HEK293 (cell line): ENCODE results near the gene LHFPL4.
"Not testable (repeated sequence)": the region's sequence is repeated elsewhere in the genome, so short reads cannot be mapped to it uniquely, and the experiment has no call there.

ENCODE experiments used
- CTCF ChIA-PET: fragments of 350-600 bp; formaldehyde crosslinking; extraction: SDS; loops from one replicate; lab custom pipeline; 2021; ENCODE audit warnings: antibody characterized with exemption; lab: Yijun Ruan, JAX
- POLR2A ChIA-PET: fragments of 300-600 bp; formaldehyde crosslinking; extraction: SDS; loops from one replicate; lab custom pipeline; 2020; ENCODE audit warnings: antibody characterized with exemption, inconsistent platforms; lab: Yijun Ruan, JAX
- H3K27ac ChIP-seq: fragments of 200-500 bp; sonication (Bioruptor generic); 2 replicates; pipeline ENCODE4 v1.5.1; 2014; ENCODE audit warnings: low read depth, low read length, control low read depth, inconsistent platforms; ENCODE audit errors: extremely low read depth
- H3K36me3 ChIP-seq, 2 experiments: fragments of 200-500 bp in 1 of 2; sonication (Bioruptor generic) in 1 of 2; 1 replicate in 1 of 2; 2 replicates in 1 of 2; pipeline ENCODE4 v1.5.1; 2014 to 2017; ENCODE audit warnings: inconsistent platforms in 2 of 2, low read length in 2 of 2; ENCODE audit not compliant: control insufficient read depth in 2 of 2, insufficient read depth in 1 of 2
- H3K4me1 ChIP-seq: fragments of 200-500 bp; sonication (Bioruptor generic); 2 replicates; pipeline ENCODE4 v1.5.1; 2014; ENCODE audit warnings: mild to moderate bottlenecking, low read length, inconsistent platforms; ENCODE audit not compliant: control insufficient read depth, insufficient read depth
- H3K4me3 ChIP-seq: 2 replicates; pipeline ENCODE4 v1.5.1; 2011; ENCODE audit warnings: low read depth, mild to moderate bottlenecking, control low read depth, low read length, moderate library complexity
- H3K9me3 ChIP-seq: fragments of 200-500 bp; sonication (Bioruptor generic); 2 replicates; pipeline ENCODE4 v1.5.1; 2014; ENCODE audit warnings: low read depth, low read length, inconsistent platforms; ENCODE audit not compliant: control insufficient read depth, insufficient read depth
- GLIS1 ChIP-seq: fragments of 450-650 bp; formaldehyde crosslinking; IDR thresholded peaks from 2 replicates; pipeline ENCODE4 v1.5.1; 2016; ENCODE audit warnings: missing biosample characterization, missing genetic modification characterization
- PRDM6 ChIP-seq: fragments of 450-650 bp; formaldehyde crosslinking; IDR thresholded peaks from 2 replicates; pipeline ENCODE4 v1.5.1; 2017; ENCODE audit warnings: missing biosample characterization, missing genetic modification characterization
- SP3 ChIP-seq: fragments of 450-650 bp; formaldehyde crosslinking; IDR thresholded peaks from 2 replicates; pipeline ENCODE4 v1.5.1; 2016; ENCODE audit warnings: missing biosample characterization, missing genetic modification characterization
- TSHZ1 ChIP-seq: fragments of 450-650 bp; formaldehyde crosslinking; IDR thresholded peaks from 2 replicates; pipeline ENCODE4 v1.5.1; 2016; ENCODE audit warnings: missing biosample characterization, missing genetic modification characterization, borderline replicate concordance
- ZBTB8A ChIP-seq: fragments of 450-650 bp; formaldehyde crosslinking; IDR thresholded peaks from 2 replicates; pipeline ENCODE4 v1.5.1; 2016; ENCODE audit warnings: missing biosample characterization, missing genetic modification characterization
- ZNF174 ChIP-seq: fragments of 450-650 bp; formaldehyde crosslinking; IDR thresholded peaks from 2 replicates; pipeline ENCODE4 v1.5.0; 2017; ENCODE audit warnings: missing biosample characterization, mild to moderate bottlenecking, missing genetic modification characterization
- ZNF214 ChIP-seq: fragments of 450-650 bp; formaldehyde crosslinking; IDR thresholded peaks from 2 replicates; pipeline ENCODE4 v1.5.1; 2017; ENCODE audit warnings: missing biosample characterization, mild to moderate bottlenecking, missing genetic modification characterization, borderline replicate concordance
- ZNF311 ChIP-seq: fragments of 450-650 bp; formaldehyde crosslinking; IDR thresholded peaks from 2 replicates; pipeline ENCODE4 v1.5.1; 2017; ENCODE audit warnings: missing biosample characterization, missing genetic modification characterization, borderline replicate concordance
- ZNF335 ChIP-seq: fragments of 450-650 bp; formaldehyde crosslinking; conservative IDR thresholded peaks from 2 replicates; pipeline ENCODE4 v1.5.1; 2016; ENCODE audit warnings: missing biosample characterization, missing genetic modification characterization
- ZNF544 ChIP-seq: fragments of 450-650 bp; formaldehyde crosslinking; IDR thresholded peaks from 2 replicates; pipeline ENCODE4 v1.5.0; 2017; ENCODE audit warnings: missing biosample characterization, missing genetic modification characterization
- ZNF623 ChIP-seq: fragments of 450-650 bp; formaldehyde crosslinking; IDR thresholded peaks from 2 replicates; pipeline ENCODE4 v1.5.1; 2016; ENCODE audit warnings: missing biosample characterization, missing genetic modification characterization
- ZNF707 ChIP-seq: fragments of 450-650 bp; formaldehyde crosslinking; IDR thresholded peaks from 2 replicates; pipeline ENCODE4 v1.5.1; 2016; ENCODE audit warnings: missing biosample characterization, missing genetic modification characterization
- ZNF777 ChIP-seq: fragments of 450-650 bp; formaldehyde crosslinking; IDR thresholded peaks from 2 replicates; pipeline ENCODE4 v1.5.1; 2017; ENCODE audit warnings: missing biosample characterization, missing genetic modification characterization, borderline replicate concordance
- ZNF791 ChIP-seq: fragments of 450-650 bp; formaldehyde crosslinking; IDR thresholded peaks from 2 replicates; pipeline ENCODE4 v1.5.1; 2016; ENCODE audit warnings: missing biosample characterization, missing genetic modification characterization
- ZNF830 ChIP-seq: fragments of 450-650 bp; IDR thresholded peaks from 2 replicates; pipeline ENCODE4 v1.5.0; 2018; ENCODE audit warnings: missing biosample characterization, missing genetic modification characterization, low read depth, mild to moderate bottlenecking, moderate library complexity

The LHFPL4 gene

GRCh38 chr3:9598783-9599387 is 45.3 kb upstream of the LHFPL4 start:
- Histone ChIP-seq H3K4me3 (no peak overlapping the region), H3K4me1 (no peaks in the 10 kb centered on the region), H3K9me3 (no peaks in the 10 kb centered on the region), H3K36me3 (no peaks in the 10 kb centered on the region), H3K27ac (no peak overlapping the region)
- TF ChIP-seq ZNF791 (no peak), ZNF777 (no peak)
- ChIA-PET POLR2A (interaction anchor here (0.9 kb wide), 1 partner anchor 641 kb away, joined by 3 read pairs; no protein-coding TSS in a partner anchor), CTCF (no interaction called here)

- CTCF ChIA-PET, result interaction anchor here (0.7 kb wide), 1 partner anchor 149 kb away, joined by 3 read pairs; no protein-coding TSS in a partner anchor
- H3K9me3 ChIP-seq, result no peaks in the 10 kb centered on the region
- no peak overlapping the region for H3K4me3 ChIP-seq
- no peaks in the 10 kb centered on the region for H3K4me1 ChIP-seq
- POLR2A ChIA-PET, result no interaction called here
- no peaks in the 10 kb centered on the region for H3K36me3 ChIP-seq
- TF ChIP-seq PRDM6 (tag by site-specific recombination) (no peak), ZNF830 (no peak)
- no peak overlapping the region for H3K27ac ChIP-seq
Observed at GRCh38 chr3:9595877-9596276, 42.3 kb upstream of the LHFPL4 start.

- H3K27ac ChIP-seq, H3K4me1 ChIP-seq, H3K36me3 ChIP-seq, CTCF ChIA-PET, H3K9me3 ChIP-seq, H3K4me3 ChIP-seq: not testable (repeated sequence)
- POLR2A ChIA-PET, result interaction anchor here (0.6 kb wide), 1 partner anchor 826 kb away, joined by 3 read pairs; no protein-coding TSS in a partner anchor
Observed at GRCh38 chr3:9591781-9592180, 38.2 kb upstream of the LHFPL4 start.

- TF ChIP-seq ZNF214 (tag by site-specific recombination), result no peak
- POLR2A ChIA-PET, result no interaction called here
- Histone ChIP-seq H3K36me3 (no peaks in the 10 kb centered on the region), H3K4me1 (no peaks in the 10 kb centered on the region), H3K4me3 (no peak overlapping the region), H3K9me3 (no peaks in the 10 kb centered on the region), H3K27ac (no peak overlapping the region)
- CTCF ChIA-PET, result no interaction called here
Observed at GRCh38 chr3:9590282-9590791, 36.7 kb upstream of the LHFPL4 start.

- ChIA-PET CTCF (no interaction called here), POLR2A (no interaction called here)
- no peak overlapping the region for H3K27ac ChIP-seq
- no peaks in the 10 kb centered on the region for H3K9me3 ChIP-seq
- no peaks in the 10 kb centered on the region for H3K36me3 ChIP-seq
- TF ChIP-seq GLIS1 (tag by site-specific recombination) (no peak), ZNF335 (tag by site-specific recombination) (no peak), ZNF777 (no peak), ZBTB8A (tag by site-specific recombination) (no peak), ZNF544 (tag by site-specific recombination) (no peak), ZNF707 (tag by site-specific recombination) (no peak), SP3 (tag by site-specific recombination) (no peak), TSHZ1 (tag by site-specific recombination) (no peak), ZNF623 (tag by site-specific recombination) (no peak), ZNF174 (no peak), ZNF311 (tag by site-specific recombination) (no peak)
- no peaks in the 10 kb centered on the region for H3K4me1 ChIP-seq
- H3K4me3 ChIP-seq, result no peak overlapping the region
Observed at GRCh38 chr3:9583792-9584191, 30.2 kb upstream of the LHFPL4 start.
